HCT116 (cell line): ENCODE measurements around the gene SORCS2. TPM values are rescaled to one million over a fixed set of nuclear protein-coding genes. Genes with fewer than 3 reads are reported as not detected.

Source experiments
- ATAC-seq: fragments of 200-7000 bp; cut with Tn5 transposase; 2 replicates; pipeline ENCODE4 v1.9.1; 2020; ENCODE audit warnings: mild to moderate bottlenecking, moderate library complexity
- BruUV-seq: library from RNA; stranded (reverse); fragments of 400-500 nt; replicated peaks from 2 replicates; lab custom pipeline; 2021; lab: Mats Ljungman, UMichigan
- CTCF ChIA-PET: fragments of 300-600 bp; sonication (Branson Sonifier 250); formaldehyde crosslinking; loops from one replicate; lab custom pipeline; 2021; ENCODE audit warnings: antibody characterized with exemption; lab: Charles Lee
- POLR2A ChIA-PET: fragments of 300-600, 350-600 bp; sonication (Branson Sonifier 250); formaldehyde crosslinking; loops from one replicate; lab custom pipeline; 2021; ENCODE audit warnings: antibody characterized with exemption; lab: Charles Lee
- RAD21 ChIA-PET, 2 experiments: fragments of 300-600 bp; sonication (Branson Sonifier 250); formaldehyde crosslinking; loops; one replicate each; lab custom pipeline; 2023; ENCODE audit warnings: low total read pairs in 2 of 2; ENCODE audit not compliant: uncharacterized antibody in 2 of 2, unreplicated experiment in 2 of 2, low non-redundant PET in 1 of 2; lab: Charles Lee
- DNase-seq: peaks from one replicate; pipeline ENCODE4 v3.0.0-alpha.2; 2010; ENCODE audit warnings: low read depth, low spot score
- H2AFZ ChIP-seq: fragments of 200-600 bp; shearing (Covaris generic), sonication (generic); 2 replicates; pipeline ENCODE4 v1.6.1; 2017; ENCODE audit warnings: low read depth, mixed run types, mixed read lengths, antibody characterized with exemption, low read length; ENCODE audit not compliant: poor library complexity, severe bottlenecking
- H3K27ac ChIP-seq: 2 replicates; pipeline ENCODE4 v1.5.1; 2012; ENCODE audit warnings: low read depth, low read length
- H3K27me3 ChIP-seq: fragments of 200-600 bp; sonication (generic); 2 replicates; pipeline ENCODE4 v1.6.1; 2016; ENCODE audit warnings: mixed run types, low read length, mixed read lengths; ENCODE audit not compliant: insufficient read depth
- H3K36me3 ChIP-seq, 2 experiments: fragments of 200-500 bp in 1 of 2; fragments of 200-600 bp in 1 of 2; sonication (Bioruptor generic) in 1 of 2; sonication (generic) in 1 of 2; 2 replicates each; pipeline versions ENCODE4 v1.5.1 to v1.6.1; 2014 to 2016; ENCODE audit warnings: low read length in 2 of 2, inconsistent platforms in 1 of 2, mixed read lengths in 1 of 2, mixed run types in 1 of 2; ENCODE audit not compliant: insufficient read depth in 2 of 2, control insufficient read depth in 1 of 2
- H3K4me1 ChIP-seq, 2 experiments: fragments of 200-600 bp in 1 of 2; sonication (generic) in 1 of 2; 2 replicates each; pipeline versions ENCODE4 v1.5.1 to v1.6.1; 2012 to 2017; ENCODE audit warnings: low read length in 2 of 2, inconsistent platforms in 1 of 2, mild to moderate bottlenecking in 1 of 2, mixed read lengths in 1 of 2, mixed run types in 1 of 2, moderate library complexity in 1 of 2; ENCODE audit not compliant: insufficient read depth in 2 of 2, control insufficient read depth in 1 of 2
- H3K4me2 ChIP-seq: fragments of 200-600 bp; sonication (generic); 2 replicates; pipeline ENCODE4 v1.6.1; 2017; ENCODE audit warnings: mixed run types, low read length, mixed read lengths
- H3K4me3 ChIP-seq, 2 experiments: fragments of 200-600 bp in 1 of 2; sonication (generic) in 1 of 2; replicated peaks in 1 of 2; 2 replicates each; pipeline ENCODE4 v1.5.1; 2011 to 2016; ENCODE audit warnings: low read length in 2 of 2, control low read depth in 1 of 2, low read depth in 1 of 2, mild to moderate bottlenecking in 1 of 2, mixed read lengths in 1 of 2, mixed run types in 1 of 2
- H3K79me2 ChIP-seq: fragments of 200-600 bp; sonication (generic); 2 replicates; pipeline ENCODE4 v1.6.1; 2017; ENCODE audit warnings: mild to moderate bottlenecking, mixed run types, low read length, moderate library complexity, mixed read lengths; ENCODE audit not compliant: insufficient read depth
- H3K9ac ChIP-seq: fragments of 200-600 bp; sonication (generic); 2 replicates; pipeline ENCODE4 v1.6.1; 2016; ENCODE audit warnings: low read length, mixed read lengths
- H3K9me2 ChIP-seq: fragments of 200-600 bp; sonication (generic), shearing (Covaris generic); 2 replicates; pipeline ENCODE4 v1.6.1; 2017; ENCODE audit warnings: mixed run types, mild to moderate bottlenecking, moderate library complexity; ENCODE audit not compliant: insufficient read depth
- H3K9me3 ChIP-seq, 2 experiments: fragments of 200-500 bp in 1 of 2; fragments of 200-600 bp in 1 of 2; sonication (Bioruptor generic) in 1 of 2; sonication (generic) in 1 of 2; 2 replicates each; pipeline ENCODE4 v1.6.1; 2014 to 2017; ENCODE audit warnings: low read length in 2 of 2, mixed read lengths in 2 of 2, inconsistent platforms in 1 of 2, low read depth in 1 of 2, mild to moderate bottlenecking in 1 of 2, mixed run types in 1 of 2, moderate library complexity in 1 of 2; ENCODE audit not compliant: control insufficient read depth in 1 of 2, insufficient read depth in 1 of 2
- H4K20me1 ChIP-seq: fragments of 200-600 bp; sonication (generic), shearing (Covaris generic); 2 replicates; pipeline ENCODE4 v1.6.1; 2017; ENCODE audit warnings: mixed run types, mild to moderate bottlenecking, moderate library complexity; ENCODE audit not compliant: insufficient read depth
- CBX3 ChIP-seq: IDR thresholded peaks from 2 replicates; pipeline ENCODE4 v1.6.1; 2012; ENCODE audit warnings: low read depth
- CEBPB ChIP-seq: IDR thresholded peaks from 2 replicates; pipeline ENCODE4 v1.6.1; 2012; ENCODE audit warnings: low read depth
- CTCF ChIP-seq, 3 experiments: fragments of 200-600 bp in 1 of 3; sonication (generic) in 1 of 3; IDR thresholded peaks in 2 of 3; conservative IDR thresholded peaks in 1 of 3; 2 replicates each; pipeline ENCODE4 v1.5.1; 2012 to 2017; ENCODE audit warnings: low read depth in 2 of 3, low read length in 2 of 3, antibody characterized with exemption in 1 of 3, borderline replicate concordance in 1 of 3, control low read depth in 1 of 3, mild to moderate bottlenecking in 1 of 3, mixed read lengths in 1 of 3, mixed run types in 1 of 3, moderate library complexity in 1 of 3; ENCODE audit not compliant: insufficient read depth in 1 of 3
- FOSL1 ChIP-seq: IDR thresholded peaks from 2 replicates; pipeline ENCODE4 v1.6.1; 2012; ENCODE audit warnings: low read depth
- JUND ChIP-seq: IDR thresholded peaks from 2 replicates; pipeline ENCODE4 v1.6.1; 2012
- POLR2A ChIP-seq: IDR thresholded peaks from 2 replicates; pipeline ENCODE4 v1.7.0; 2011; ENCODE audit warnings: borderline replicate concordance; ENCODE audit not compliant: insufficient read depth, insufficient read length; ENCODE audit errors: extremely low read depth
- RAD21 ChIP-seq: IDR thresholded peaks from 2 replicates; pipeline ENCODE4 v1.6.1; 2012; ENCODE audit warnings: low read depth, mild to moderate bottlenecking
- SIN3A ChIP-seq: IDR thresholded peaks from 2 replicates; pipeline ENCODE4 v1.6.1; 2012; ENCODE audit warnings: low read depth
- SP1 ChIP-seq: IDR thresholded peaks from 2 replicates; pipeline ENCODE4 v1.6.1; 2012; ENCODE audit warnings: low read depth
- YY1 ChIP-seq: IDR thresholded peaks from 2 replicates; pipeline ENCODE4 v1.6.1; 2011; ENCODE audit warnings: low read length, low read depth, moderate library complexity, mild to moderate bottlenecking; ENCODE audit not compliant: insufficient replicate concordance; ENCODE audit errors: extremely low read depth
- ZFX ChIP-seq: fragments of 450-650 bp; IDR thresholded peaks from 2 replicates; pipeline ENCODE4 v1.6.1; 2017
- ZNF274 ChIP-seq: fragments of 200-500 bp; sonication (Bioruptor generic); IDR thresholded peaks from 2 replicates; pipeline ENCODE4 v1.6.1; 2014; ENCODE audit warnings: mild to moderate bottlenecking, low read depth, low read length, inconsistent platforms
- intact Hi-C: fragments of 100-400 bp; cut with micrococcal nuclease; formaldehyde crosslinking; loops from 2 replicates; pipeline ENCODE4 v1.10.0; 2022
- total RNA-seq: library from RNA; stranded (reverse); gene quantifications from one replicate; pipeline ENCODE4 v1.2.1, GENCODE V29; 2021; ENCODE audit not compliant: unreplicated experiment

The SORCS2 gene
- total RNA-seq, 1 experiment from 2014 or later = 0.37 TPM

GRCh38 chr4:7389101-7389701 is 196.9 kb downstream of the SORCS2 start:
- Histone ChIP-seq H3K27ac (no peak overlapping the region), H3K4me1 (no peaks in the 10 kb centered on the region), H3K9ac (no peak overlapping the region), H2AFZ (no peak overlapping the region), H3K9me2 (no peaks in the 10 kb centered on the region), H3K36me3 (no peaks in the 10 kb centered on the region), H4K20me1 (no peaks in the 10 kb centered on the region), H3K4me2 (no peak overlapping the region), H3K79me2 (no peaks in the 10 kb centered on the region), H3K27me3 (peaks cover 10% of the 10 kb centered on the region; the same call in 1 of the 2 replicates), H3K4me3 (no peak overlapping the region), H3K9me3 (no peaks in the 10 kb centered on the region)
- RAD21 ChIA-PET = no interaction called here
- POLR2A ChIA-PET = no interaction called here
- DNase-seq = no peak
- no peak for TF ChIP-seq ZFX
- no peak for TF ChIP-seq RAD21
- no peak for TF ChIP-seq FOSL1
- TF ChIP-seq ZNF274 = no peak
- TF ChIP-seq SIN3A = no peak
- TF ChIP-seq SP1 = no peak
- TF ChIP-seq CBX3 = no peak
- TF ChIP-seq CEBPB = no peak
- no peak for TF ChIP-seq CTCF (IDR thresholded peaks at IDR 0.05 in 2 of 3, conservative IDR thresholded peaks at IDR 0.05 in 1 of 3; ENCODE audit: borderline replicate concordance in 1 of 3, insufficient read depth in 1 of 3, low read depth in 2 of 3, low read length in 2 of 3)
- TF ChIP-seq YY1 = no peak
- no peak for TF ChIP-seq POLR2A
- no peak for TF ChIP-seq JUND
- intact Hi-C loops = no loop called here
- no peak for ATAC-seq
- BruUV-seq = no TSS peak
- CTCF ChIA-PET = no interaction called here
